NB4 (cell line): ENCODE measurements around the gene NTNG1.

ENCODE experiments used
- DNase-seq: peaks from one replicate; pipeline ENCODE4 v3.0.0; 2010; ENCODE audit warnings: low read depth
- H3K4me3 ChIP-seq: one replicate; pipeline ENCODE4 v1.5.1; 2011; ENCODE audit warnings: mild to moderate bottlenecking, low read depth, low read length, moderate library complexity
- MAX ChIP-seq: IDR thresholded peaks from 2 replicates; pipeline ENCODE4 v1.6.1; 2011; ENCODE audit warnings: low read depth, low read length
- MYC ChIP-seq: IDR thresholded peaks from 2 replicates; pipeline ENCODE4 v1.6.1; 2011; ENCODE audit warnings: low read depth, low read length
- POLR2A ChIP-seq: IDR thresholded peaks from 2 replicates; pipeline ENCODE4 v1.6.1; 2011; ENCODE audit warnings: mild to moderate bottlenecking; ENCODE audit not compliant: insufficient read length; ENCODE audit errors: extremely low read depth
- TF ChIP-seq, protein P1 (sequence below): IDR thresholded peaks from one replicate; pipeline ENCODE4 v1.5.1; 2012; ENCODE audit warnings: low read depth, low read length

The NTNG1 gene

DNA sequence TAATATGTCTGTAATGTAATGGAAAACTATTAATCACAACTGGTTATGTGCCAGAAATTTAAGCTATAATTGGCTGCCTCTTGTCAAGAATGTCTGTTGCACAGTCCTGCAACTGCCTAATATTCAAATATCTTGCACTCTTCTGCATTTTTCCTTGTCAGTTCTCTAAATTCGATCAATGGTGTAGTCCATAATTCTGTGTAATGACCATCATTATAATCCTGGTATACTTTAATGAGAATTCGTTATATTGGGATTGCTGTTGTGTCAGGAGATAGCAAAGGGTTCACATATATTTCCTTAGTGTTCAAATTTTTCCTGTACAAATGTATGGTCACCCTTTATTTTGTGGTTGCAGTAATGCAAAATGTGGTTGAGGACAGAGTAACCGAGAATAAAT, 4.8 kb downstream of the NTNG1 start:
- H3K4me3 ChIP-seq = no peak overlapping the region
- no peak for TF ChIP-seq MYC
- TF ChIP-seq, protein P1, sequence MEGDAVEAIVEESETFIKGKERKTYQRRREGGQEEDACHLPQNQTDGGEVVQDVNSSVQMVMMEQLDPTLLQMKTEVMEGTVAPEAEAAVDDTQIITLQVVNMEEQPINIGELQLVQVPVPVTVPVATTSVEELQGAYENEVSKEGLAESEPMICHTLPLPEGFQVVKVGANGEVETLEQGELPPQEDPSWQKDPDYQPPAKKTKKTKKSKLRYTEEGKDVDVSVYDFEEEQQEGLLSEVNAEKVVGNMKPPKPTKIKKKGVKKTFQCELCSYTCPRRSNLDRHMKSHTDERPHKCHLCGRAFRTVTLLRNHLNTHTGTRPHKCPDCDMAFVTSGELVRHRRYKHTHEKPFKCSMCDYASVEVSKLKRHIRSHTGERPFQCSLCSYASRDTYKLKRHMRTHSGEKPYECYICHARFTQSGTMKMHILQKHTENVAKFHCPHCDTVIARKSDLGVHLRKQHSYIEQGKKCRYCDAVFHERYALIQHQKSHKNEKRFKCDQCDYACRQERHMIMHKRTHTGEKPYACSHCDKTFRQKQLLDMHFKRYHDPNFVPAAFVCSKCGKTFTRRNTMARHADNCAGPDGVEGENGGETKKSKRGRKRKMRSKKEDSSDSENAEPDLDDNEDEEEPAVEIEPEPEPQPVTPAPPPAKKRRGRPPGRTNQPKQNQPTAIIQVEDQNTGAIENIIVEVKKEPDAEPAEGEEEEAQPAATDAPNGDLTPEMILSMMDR = no peak
- TF ChIP-seq MAX = no peak
- no peak for TF ChIP-seq POLR2A
- DNase-seq = no peak

DNA sequence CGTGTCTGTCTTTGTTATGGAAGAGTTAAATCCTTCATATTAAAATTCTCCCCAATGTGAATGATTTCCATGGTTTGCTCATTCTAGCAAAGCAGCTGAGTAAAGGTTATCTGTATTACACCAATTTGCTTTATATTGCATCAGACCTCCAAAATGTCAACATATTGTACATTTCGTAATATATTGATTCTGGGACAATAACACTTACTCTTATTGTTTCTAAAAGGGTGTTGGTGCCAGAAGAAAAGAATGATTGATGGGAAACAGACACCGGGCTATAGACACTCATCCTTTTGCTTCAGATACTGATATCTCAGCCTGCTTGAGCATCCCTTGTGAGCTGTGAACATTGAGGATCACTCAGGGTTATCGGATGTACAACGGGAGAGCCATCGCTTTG, 7.0 kb downstream of the NTNG1 start:
- DNase-seq = no peak
- TF ChIP-seq MYC (no peak), POLR2A (no peak), MAX (no peak)
- TF ChIP-seq, protein P1 = no peak
- no peak overlapping the region for H3K4me3 ChIP-seq

GRCh38 chr1:107149946-107150345, 9.1 kb downstream of the NTNG1 start:
- H3K4me3 ChIP-seq = no peak overlapping the region
- TF ChIP-seq POLR2A (no peak), MYC (no peak), MAX (no peak)
- TF ChIP-seq, protein P1 = no peak
- no peak for DNase-seq

GRCh38 chr1:107151295-107151694, 10.5 kb downstream of the NTNG1 start:
- no peak overlapping the region for H3K4me3 ChIP-seq
- TF ChIP-seq POLR2A (no peak), MAX (no peak), MYC (no peak)
- TF ChIP-seq, protein P1 = no peak
- DNase-seq = no peak

GRCh38 chr1:107152395-107152794, 11.6 kb downstream of the NTNG1 start:
- no peak overlapping the region for H3K4me3 ChIP-seq
- TF ChIP-seq POLR2A = no peak
- no peak for TF ChIP-seq MYC
- no peak for TF ChIP-seq MAX
- TF ChIP-seq, protein P1 = no peak
- DNase-seq = no peak

- TF ChIP-seq MAX (no peak), POLR2A (no peak), MYC (no peak)
- TF ChIP-seq, protein P1 = no peak
- H3K4me3 ChIP-seq = no peak overlapping the region
- DNase-seq = peak; percentile 8
These were observed 12.2 kb downstream of the NTNG1 start for GRCh38 chr1:107153014-107153413.
